ENCODE measurements around the gene ZFPM1.

The ZFPM1 gene

GRCh38 chr16:88539261-88539651 is 86.2 kb downstream of the ZFPM1 start:
- Histone ChIP-seq H3K9me3 (ENCODE audit: insufficient read depth, low read length) (peaks cover 13% of the 10 kb centered on the region; the same call in 1 of the 2 replicates), H3K27me3 (ENCODE audit: low read length) (no peaks in the 10 kb centered on the region), H3K27ac (ENCODE audit: low read depth, low read length) (no peak overlapping the region), H3K36me3 (ENCODE audit: low read length) (no peaks in the 10 kb centered on the region), H3K79me2 (ENCODE audit: insufficient read depth, low read length) (no peaks in the 10 kb centered on the region), H3K9me2 (replicated peaks; ENCODE audit: insufficient read depth, low read length) (no peaks in the 10 kb centered on the region), H2AFZ (ENCODE audit: low read depth, low read length, severe bottlenecking) (no peak overlapping the region), H3K9ac (ENCODE audit: low read length) (no peak overlapping the region), H3K4me2 (ENCODE audit: low read depth, low read length, poor library complexity, severe bottlenecking) (no peak overlapping the region), H3K4me3 (ENCODE audit: insufficient read depth, low read length, poor library complexity, severe bottlenecking) (no peak overlapping the region), H4K20me1 (ENCODE audit: low read depth, low read length) (no peaks in the 10 kb centered on the region), H3F3A (ENCODE audit: insufficient read depth) (no peaks in the 10 kb centered on the region)
- TF ChIP-seq CTCF (IDR thresholded peaks at IDR 0.05; ENCODE audit: insufficient read depth, low read length, poor library complexity, severe bottlenecking) (no peak), EZH2phosphoT487 (conservative IDR thresholded peaks at IDR 0.05; ENCODE audit: low read length) (no peak)

GRCh38 chr16:88539652-88540345 is 86.7 kb downstream of the ZFPM1 start:
- Histone ChIP-seq H3K9me3 (ENCODE audit: insufficient read depth, low read length) (peaks cover 13% of the 10 kb centered on the region; the same call in 1 of the 2 replicates), H3K36me3 (ENCODE audit: low read length) (no peaks in the 10 kb centered on the region), H3K9me2 (replicated peaks; ENCODE audit: insufficient read depth, low read length) (no peaks in the 10 kb centered on the region), H3K4me2 (ENCODE audit: low read depth, low read length, poor library complexity, severe bottlenecking) (no peak overlapping the region), H3K79me2 (ENCODE audit: insufficient read depth, low read length) (no peaks in the 10 kb centered on the region), H3K27me3 (ENCODE audit: low read length) (no peaks in the 10 kb centered on the region), H3F3A (ENCODE audit: insufficient read depth) (no peaks in the 10 kb centered on the region), H3K9ac (ENCODE audit: low read length) (no peak overlapping the region), H3K4me3 (ENCODE audit: insufficient read depth, low read length, poor library complexity, severe bottlenecking) (no peak overlapping the region), H4K20me1 (ENCODE audit: low read depth, low read length) (no peaks in the 10 kb centered on the region), H2AFZ (ENCODE audit: low read depth, low read length, severe bottlenecking) (no peak overlapping the region), H3K27ac (ENCODE audit: low read depth, low read length) (no peak overlapping the region)
- TF ChIP-seq EZH2phosphoT487 (conservative IDR thresholded peaks at IDR 0.05; ENCODE audit: low read length) (no peak), CTCF (IDR thresholded peaks at IDR 0.05; ENCODE audit: insufficient read depth, low read length, poor library complexity, severe bottlenecking) (no peak)

- no peaks in the 10 kb centered on the region for H3K79me2 ChIP-seq (ENCODE audit: insufficient read depth, low read length)
- peaks cover 13% of the 10 kb centered on the region; the same call in 1 of the 2 replicates for H3K9me3 ChIP-seq (ENCODE audit: insufficient read depth, low read length)
- H3K27ac ChIP-seq (ENCODE audit: low read depth, low read length), result no peak overlapping the region
- H3K36me3 ChIP-seq (ENCODE audit: low read length), result no peaks in the 10 kb centered on the region
- no peak for TF ChIP-seq EZH2phosphoT487 (conservative IDR thresholded peaks at IDR 0.05; ENCODE audit: low read length)
- no peak for TF ChIP-seq CTCF (IDR thresholded peaks at IDR 0.05; ENCODE audit: insufficient read depth, low read length, poor library complexity, severe bottlenecking)
- H3K4me2 ChIP-seq (ENCODE audit: low read depth, low read length, poor library complexity, severe bottlenecking), result no peak overlapping the region
- H4K20me1 ChIP-seq (ENCODE audit: low read depth, low read length), result no peaks in the 10 kb centered on the region
- H3K9me2 ChIP-seq (replicated peaks; ENCODE audit: insufficient read depth, low read length), result no peaks in the 10 kb centered on the region
- no peak overlapping the region for H2AFZ ChIP-seq (ENCODE audit: low read depth, low read length, severe bottlenecking)
- H3K9ac ChIP-seq (ENCODE audit: low read length), result no peak overlapping the region
- no peaks in the 10 kb centered on the region for H3K27me3 ChIP-seq (ENCODE audit: low read length)
- H3F3A ChIP-seq (ENCODE audit: insufficient read depth), result no peaks in the 10 kb centered on the region
- H3K4me3 ChIP-seq (ENCODE audit: insufficient read depth, low read length, poor library complexity, severe bottlenecking), result no peak overlapping the region
Observed at GRCh38 chr16:88540346-88540977, 87.4 kb downstream of the ZFPM1 start.

Measured in SU-DHL-6 (cell line).